IMR-90 (cell line): ENCODE data around the gene KIAA1586. TPM values are rescaled to one million over a fixed set of nuclear protein-coding genes. Genes with fewer than 3 reads are reported as not detected.

ENCODE experiments used
- ATAC-seq: fragments of 200-7000 bp; cut with Tn5 transposase; 2 replicates; pipeline ENCODE4 v1.9.1; 2020; ENCODE audit warnings: low read depth, mild to moderate bottlenecking, moderate library complexity
- BruUV-seq: library from RNA; stranded (reverse); fragments of 400-500 nt; replicated peaks from 2 replicates; lab custom pipeline; 2021; lab: Mats Ljungman, UMichigan
- CTCF ChIA-PET: fragments of 300-600 bp; formaldehyde crosslinking; extraction: SDS; loops from one replicate; lab custom pipeline; 2021; ENCODE audit warnings: antibody characterized with exemption; lab: Yijun Ruan, JAX
- POLR2A ChIA-PET: fragments of 300-600 bp; sonication (Branson Sonifier 250); formaldehyde crosslinking; loops from one replicate; lab custom pipeline; 2022; ENCODE audit warnings: antibody characterized with exemption; ENCODE audit not compliant: unreplicated experiment; lab: Charles Lee
- DNase-seq: peaks from one replicate; pipeline ENCODE4 v3.0.0; 2013
- H2AFZ ChIP-seq: replicated peaks from 2 replicates; pipeline ENCODE3; 2013; ENCODE audit warnings: low read length, mild to moderate bottlenecking; ENCODE audit not compliant: poor library complexity
- H2AK5ac ChIP-seq: 2 replicates; pipeline ENCODE4 v1.6.1; 2013; ENCODE audit warnings: low read depth, low read length, inconsistent platforms
- H2AK9ac ChIP-seq: replicated peaks from 2 replicates; pipeline ENCODE3; 2013; ENCODE audit warnings: mild to moderate bottlenecking, low read depth, low read length, moderate library complexity; ENCODE audit not compliant: poor library complexity
- H2BK120ac ChIP-seq: 2 replicates; pipeline ENCODE4 v1.6.1; 2013; ENCODE audit warnings: low read depth, low read length, inconsistent platforms
- H2BK15ac ChIP-seq: 3 replicates; pipeline ENCODE4 v1.6.1; 2013; ENCODE audit warnings: low read depth, low read length, inconsistent platforms
- H2BK20ac ChIP-seq: 2 replicates; pipeline ENCODE4 v1.6.1; 2013; ENCODE audit warnings: low read depth, mild to moderate bottlenecking, inconsistent platforms, low read length, moderate library complexity
- H2BK5ac ChIP-seq: 2 replicates; pipeline ENCODE4 v1.6.1; 2013; ENCODE audit warnings: mild to moderate bottlenecking, low read depth, low read length, inconsistent platforms; ENCODE audit not compliant: poor library complexity, severe bottlenecking
- H3K14ac ChIP-seq: replicated peaks from 2 replicates; pipeline ENCODE4 v1.6.1; 2013; ENCODE audit warnings: low read depth, low read length, inconsistent platforms
- H3K18ac ChIP-seq: 2 replicates; pipeline ENCODE4 v1.6.1; 2013; ENCODE audit warnings: low read depth, low read length, control low read depth
- H3K23ac ChIP-seq: 2 replicates; pipeline ENCODE4 v1.6.1; 2013; ENCODE audit warnings: low read depth, low read length, inconsistent platforms
- H3K27ac ChIP-seq: 2 replicates; pipeline ENCODE4 v1.5.1; 2013; ENCODE audit warnings: mild to moderate bottlenecking, control low read depth, low read length; ENCODE audit not compliant: insufficient read depth
- H3K27me3 ChIP-seq: 2 replicates; pipeline ENCODE4 v1.6.1; 2013; ENCODE audit warnings: low read length; ENCODE audit not compliant: control insufficient read depth, insufficient read depth
- H3K36me3 ChIP-seq: 2 replicates; pipeline ENCODE4 v1.6.1; 2013; ENCODE audit warnings: low read length, mixed read lengths; ENCODE audit not compliant: control insufficient read depth, insufficient read depth
- H3K4ac ChIP-seq: 2 replicates; pipeline ENCODE4 v1.6.1; 2013; ENCODE audit warnings: low read depth, low read length, inconsistent platforms
- H3K4me1 ChIP-seq: 2 replicates; pipeline ENCODE4 v1.6.1; 2013; ENCODE audit warnings: low read length, mixed read lengths; ENCODE audit not compliant: control insufficient read depth, insufficient read depth
- H3K4me2 ChIP-seq: 2 replicates; pipeline ENCODE4 v1.6.1; 2013; ENCODE audit warnings: low read depth, mild to moderate bottlenecking, control low read depth, low read length, moderate library complexity
- H3K4me3 ChIP-seq: 2 replicates; pipeline ENCODE4 v1.5.1; 2013; ENCODE audit warnings: low read depth, mild to moderate bottlenecking, control low read depth, low read length, moderate library complexity; ENCODE audit not compliant: insufficient read depth
- H3K56ac ChIP-seq: 2 replicates; pipeline ENCODE4 v1.6.1; 2013; ENCODE audit warnings: low read length, inconsistent platforms; ENCODE audit not compliant: insufficient read depth; ENCODE audit errors: extremely low read depth
- H3K79me1 ChIP-seq, 2 experiments: 2 replicates each; pipeline ENCODE4 v1.6.1; 2013; ENCODE audit warnings: low read length in 2 of 2, inconsistent platforms in 1 of 2, low read depth in 1 of 2
- H3K9ac ChIP-seq: 2 replicates; pipeline ENCODE4 v1.6.1; 2013; ENCODE audit warnings: low read depth, low read length, control low read depth
- H3K9me1 ChIP-seq: 2 replicates; pipeline ENCODE4 v1.6.1; 2013; ENCODE audit warnings: low read length, inconsistent platforms; ENCODE audit not compliant: insufficient read depth
- H3K9me3 ChIP-seq: 2 replicates; pipeline ENCODE4 v1.6.1; 2013; ENCODE audit warnings: low read length; ENCODE audit not compliant: control insufficient read depth, insufficient read depth
- H4K20me1 ChIP-seq: 2 replicates; pipeline ENCODE4 v1.6.1; 2013; ENCODE audit warnings: low read length, inconsistent platforms; ENCODE audit not compliant: insufficient read depth
- H4K5ac ChIP-seq: 2 replicates; pipeline ENCODE4 v1.6.1; 2013; ENCODE audit warnings: mild to moderate bottlenecking, low read depth, low read length, control low read depth
- H4K8ac ChIP-seq, 2 experiments: 2 replicates each; pipeline ENCODE4 v1.6.1; 2013; ENCODE audit warnings: low read depth in 2 of 2, low read length in 2 of 2, control low read depth in 1 of 2, inconsistent platforms in 1 of 2
- H4K91ac ChIP-seq: 2 replicates; pipeline ENCODE4 v1.6.1; 2013; ENCODE audit warnings: low read depth, low read length, inconsistent platforms; ENCODE audit not compliant: insufficient read depth
- BHLHE40 ChIP-seq: fragments of 150-350 bp; IDR thresholded peaks from 2 replicates; pipeline ENCODE4 v1.6.1; 2016; ENCODE audit warnings: mild to moderate bottlenecking, low read depth, low read length
- CHD1 ChIP-seq: IDR thresholded peaks from 2 replicates; pipeline ENCODE4 v1.6.1; 2012; ENCODE audit warnings: low read depth, low read length, improper control_type of control experiment
- ELK1 ChIP-seq: fragments of 150-350 bp; IDR thresholded peaks from 2 replicates; pipeline ENCODE4 v1.6.1; 2016; ENCODE audit warnings: low read depth, mild to moderate bottlenecking, low read length, moderate library complexity, borderline replicate concordance
- FOS ChIP-seq: fragments of 150-350 bp; IDR thresholded peaks from 2 replicates; pipeline ENCODE4 v1.6.1; 2016; ENCODE audit warnings: low read depth, low read length
- MAZ ChIP-seq: IDR thresholded peaks from 2 replicates; pipeline ENCODE4 v1.6.1; 2012; ENCODE audit warnings: low read depth, mild to moderate bottlenecking, low read length, improper control_type of control experiment, moderate library complexity, borderline replicate concordance
- RCOR1 ChIP-seq: IDR thresholded peaks from 2 replicates; pipeline ENCODE4 v1.6.1; 2012; ENCODE audit warnings: mild to moderate bottlenecking, low read length, improper control_type of control experiment; ENCODE audit not compliant: insufficient replicate concordance
- RFX5 ChIP-seq: IDR thresholded peaks from 2 replicates; pipeline ENCODE4 v1.8.0; 2012; ENCODE audit warnings: low read depth, mild to moderate bottlenecking, low read length, moderate library complexity
- SMC3 ChIP-seq: fragments of 150-350 bp; IDR thresholded peaks from 2 replicates; pipeline ENCODE4 v1.6.1; 2016; ENCODE audit warnings: low read depth, mild to moderate bottlenecking, antibody characterized with exemption, low read length, moderate library complexity
- WGBS, 2 experiments: methylation state at CpG; one replicate each; pipeline versions ENCODE4 v1.1.5 to v1.1.7; 2013; ENCODE audit warnings: missing lambda C conversion rate in 2 of 2; ENCODE audit not compliant: insufficient read length in 1 of 2; ENCODE audit errors: extremely low coverage in 2 of 2; 5-methylcytosine and 5-hydroxymethylcytosine counted together
- dilution Hi-C: fragments of 300-500 bp; cut with HindIII; formaldehyde crosslinking; loops from one replicate; pipeline ENCODE4 v1.14.3; 2018; ENCODE audit warnings: low sequenced_read_pairs; ENCODE audit not compliant: unreplicated experiment
- in situ Hi-C: fragments of 300-500 bp; cut with MboI; formaldehyde crosslinking; loops from 3 replicates; pipeline ENCODE4 v1.14.3; 2019; ENCODE audit warnings: low sequenced_read_pairs, inconsistent platforms, mixed read lengths
- intact Hi-C: fragments of 100-400 bp; cut with micrococcal nuclease; formaldehyde crosslinking; loops from 2 replicates; pipeline ENCODE4 v1.10.0; 2022
- polyA plus RNA-seq, 3 experiments: library from polyadenylated mRNA; depleted of rRNA; stranded (reverse); fragments of >200 nt; gene quantifications; 2 replicates each; pipeline ENCODE4 v1.2.3, GENCODE V29; 2012; ENCODE audit warnings: low replicate concordance in 1 of 3
- total RNA-seq: library from RNA; depleted of rRNA; stranded (reverse); fragments of >200 nt; gene quantifications from 2 replicates; pipeline ENCODE4 v1.2.3, GENCODE V29; 2012

Gene KIAA1586
- total and polyA plus RNA-seq, 2 of the 4 experiments (the other 2 are of a cell fraction): 3.6 to 3.8 TPM

GRCh38 chr6:57063847-57064246 lies 17.4 kb downstream of the KIAA1586 start:
- Histone ChIP-seq H3K9me1 (no peaks in the 10 kb centered on the region), H3K9ac (no peak overlapping the region), H3K4me2 (no peak overlapping the region), H3K36me3 (peaks cover 17% of the 10 kb centered on the region), H2AK5ac (no peak overlapping the region), H2BK15ac (no peak overlapping the region), H3K18ac (no peak overlapping the region), H4K8ac (no peak overlapping the region), H3K4ac (no peak overlapping the region), H2BK5ac (no peak overlapping the region), H3K23ac (no peak overlapping the region), H2AK9ac (no peak overlapping the region), H3K56ac (no peak overlapping the region), H3K14ac (no peak overlapping the region), H3K27me3 (no peaks in the 10 kb centered on the region), H3K27ac (no peak overlapping the region), H2AFZ (no peak overlapping the region), H2BK20ac (no peak overlapping the region), H4K5ac (no peak overlapping the region), H4K20me1 (no peaks in the 10 kb centered on the region), H2BK120ac (no peak overlapping the region), H3K4me3 (no peak overlapping the region), H3K79me1 (peaks cover 10 to 11% of the 10 kb centered on the region in 2 experiments; a peak in 3 of 4 replicates), H3K4me1 (peaks cover 2% of the 10 kb centered on the region), H3K9me3 (no peaks in the 10 kb centered on the region), H4K91ac (no peak overlapping the region)
- POLR2A ChIA-PET: no interaction called here
- DNase-seq: no peak
- no peak for ATAC-seq
- TF ChIP-seq SMC3 (no peak), RCOR1 (no peak), FOS (no peak), RFX5 (no peak), MAZ (no peak), BHLHE40 (no peak), CHD1 (no peak), ELK1 (no peak)
- intact Hi-C loops: no loop called here
- in situ Hi-C loops: no loop called here
- no CpG with 5 or more reads among the region's 3 CpGs for WGBS, 2 experiments
- no TSS peak for BruUV-seq
- CTCF ChIA-PET: no interaction called here
- dilution Hi-C loops: no loop called here
